ENCODE results near the gene ASB7. TPM values are rescaled to one million over a fixed set of nuclear protein-coding genes. Genes with fewer than 3 reads are reported as not detected.
A peak's percentile ranks its signal among the peaks of the same experiment; 100 is the strongest.
"Not testable (repeated sequence)": the region's sequence is repeated elsewhere in the genome, so short reads cannot be mapped to it uniquely, and the experiment has no call there.

ASB7 gene
- total RNA-seq = 10.5 and 13.3 TPM in 2 replicates

GRCh38 chr15:100602064-100602822 is at the start of gene ASB7, which contains the start of gene LINS1:
Gene ASB7 (plus strand): TSS chr15:100602589. CDS start chr15:100612217, 9,628 bp downstream.
Gene LINS1 (minus strand): TSS chr15:100602184. CDS start chr15:100580842, 21,342 bp downstream.
- DNase-seq (ENCODE audit: low read depth in 2 of 2) = peak; percentile 100

GRCh38 chr15:100553468-100553867 is 48.9 kb upstream of the ASB7 start:
- DNase-seq (ENCODE audit: low read depth in 2 of 2) = no peak

GRCh38 chr15:100558771-100559254 is 43.6 kb upstream of the ASB7 start:
- DNase-seq (ENCODE audit: low read depth in 2 of 2) = no peak

GRCh38 chr15:100559330-100559729 is 43.1 kb upstream of the ASB7 start:
- DNase-seq (ENCODE audit: low read depth in 2 of 2) = no peak

GRCh38 chr15:100560323-100560722 is 42.1 kb upstream of the ASB7 start:
- no peak for DNase-seq (ENCODE audit: low read depth in 2 of 2)

GRCh38 chr15:100565591-100565990 is 36.8 kb upstream of the ASB7 start:
- DNase-seq (ENCODE audit: low read depth in 2 of 2) = no peak

GRCh38 chr15:100566850-100567628 is 35.4 kb upstream of the ASB7 start:
- no peak for DNase-seq (ENCODE audit: low read depth in 2 of 2)

GRCh38 chr15:100569391-100569790 is 33.0 kb upstream of the ASB7 start:
- DNase-seq (ENCODE audit: low read depth in 2 of 2) = no peak

GRCh38 chr15:100570275-100570674 is 32.1 kb upstream of the ASB7 start:
- DNase-seq (ENCODE audit: low read depth in 2 of 2) = no peak

GRCh38 chr15:100570735-100571313 is 31.6 kb upstream of the ASB7 start:
- no peak for DNase-seq (ENCODE audit: low read depth in 2 of 2)

GRCh38 chr15:100571592-100572167 is 30.7 kb upstream of the ASB7 start:
- DNase-seq (ENCODE audit: low read depth in 2 of 2) = no peak

GRCh38 chr15:100572362-100572983 is 29.9 kb upstream of the ASB7 start:
- peak; percentile 23 to 48 for DNase-seq (ENCODE audit: low read depth in 2 of 2)

- DNase-seq (ENCODE audit: low read depth in 2 of 2) = no peak
Observed at GRCh38 chr15:100573526-100573925, 28.9 kb upstream of the ASB7 start.

GRCh38 chr15:100580414-100580813 is 22.0 kb upstream of the ASB7 start:
- no peak for DNase-seq (ENCODE audit: low read depth in 2 of 2)

GRCh38 chr15:100588638-100589242 is 13.6 kb upstream of the ASB7 start:
- DNase-seq (ENCODE audit: low read depth in 2 of 2) = peak; percentile 10 to 20

- not testable (repeated sequence) for DNase-seq (ENCODE audit: low read depth in 2 of 2)
Observed at GRCh38 chr15:100591163-100591562, 11.2 kb upstream of the ASB7 start.

- no peak for DNase-seq (ENCODE audit: low read depth in 2 of 2)
Observed at GRCh38 chr15:100591835-100592234, 10.6 kb upstream of the ASB7 start.

GRCh38 chr15:100592898-100593297 is 9.5 kb upstream of the ASB7 start:
- no peak for DNase-seq (ENCODE audit: low read depth in 2 of 2)

- DNase-seq (ENCODE audit: low read depth in 2 of 2) = no peak
Observed at GRCh38 chr15:100593431-100593830, 9.0 kb upstream of the ASB7 start.

GRCh38 chr15:100595964-100596363 is 6.4 kb upstream of the ASB7 start:
- DNase-seq (ENCODE audit: low read depth in 2 of 2) = no peak

- DNase-seq (ENCODE audit: low read depth in 2 of 2) = no peak
Observed at GRCh38 chr15:100596792-100597191, 5.6 kb upstream of the ASB7 start.
